OCI-LY7 (cell line): ENCODE measurements around the gene WAS. TPM values are rescaled to one million over a fixed set of nuclear protein-coding genes. Genes with fewer than 3 reads are reported as not detected.

ENCODE experiments used
- BruUV-seq: library from RNA; stranded (reverse); fragments of 400-500 nt; replicated peaks from 2 replicates; lab custom pipeline; 2021; lab: Mats Ljungman, UMichigan
- CTCF ChIA-PET: fragments of 300-600 bp; sonication (Branson Sonifier 250); formaldehyde crosslinking; loops from one replicate; lab custom pipeline; 2022; ENCODE audit warnings: antibody characterized with exemption; ENCODE audit not compliant: unreplicated experiment; lab: Charles Lee
- POLR2A ChIA-PET: fragments of 300-600 bp; sonication (Branson Sonifier 250); formaldehyde crosslinking; loops from one replicate; lab custom pipeline; 2022; ENCODE audit warnings: antibody characterized with exemption; lab: Charles Lee
- DNase-seq: peaks from one replicate; pipeline ENCODE4 v3.0.0-alpha.2; 2015; ENCODE audit warnings: low spot score
- H2AFZ ChIP-seq: fragments of 200-600 bp; sonication (generic), shearing (Covaris generic); 2 replicates; pipeline ENCODE4 v1.6.1; 2014; ENCODE audit warnings: mild to moderate bottlenecking, antibody characterized with exemption, low read length, moderate library complexity
- H3K27ac ChIP-seq: fragments of 200-600 bp; sonication (generic); 2 replicates; pipeline ENCODE4 v1.5.1; 2014; ENCODE audit warnings: mixed run types, low read depth, mild to moderate bottlenecking, moderate library complexity, low read length, inconsistent platforms; ENCODE audit not compliant: poor library complexity, severe bottlenecking
- H3K36me3 ChIP-seq: fragments of 200-600 bp; sonication (generic); 2 replicates; pipeline ENCODE4 v1.6.1; 2014; ENCODE audit warnings: mild to moderate bottlenecking, antibody characterized with exemption, low read length, moderate library complexity, mixed read lengths; ENCODE audit not compliant: insufficient read depth
- H3K4me1 ChIP-seq: fragments of 200-600 bp; sonication (generic); 2 replicates; pipeline ENCODE4 v1.5.1; 2014; ENCODE audit warnings: mild to moderate bottlenecking, low read length; ENCODE audit not compliant: insufficient read depth, poor library complexity, severe bottlenecking
- H3K4me2 ChIP-seq: fragments of 200-600 bp; sonication (generic); 2 replicates; pipeline ENCODE4 v1.6.1; 2014; ENCODE audit warnings: mild to moderate bottlenecking, low read length
- H3K4me3 ChIP-seq: fragments of 200-600 bp; sonication (generic); 2 replicates; pipeline ENCODE4 v1.5.1; 2014; ENCODE audit warnings: mild to moderate bottlenecking, low read depth, low read length; ENCODE audit not compliant: poor library complexity, severe bottlenecking
- H3K79me2 ChIP-seq: fragments of 200-600 bp; sonication (generic); 2 replicates; pipeline ENCODE4 v1.6.1; 2016; ENCODE audit warnings: low read depth, mild to moderate bottlenecking, low read length, moderate library complexity, mixed read lengths; ENCODE audit not compliant: insufficient read depth
- H3K9me2 ChIP-seq: fragments of 200-600 bp; sonication (generic); 2 replicates; pipeline ENCODE4 v1.6.1; 2016; ENCODE audit warnings: mild to moderate bottlenecking, low read length, mixed read lengths; ENCODE audit not compliant: insufficient read depth
- H3K9me3 ChIP-seq: fragments of 200-600 bp; sonication (generic); 2 replicates; pipeline ENCODE4 v1.6.1; 2014; ENCODE audit warnings: mild to moderate bottlenecking, mixed run types, low read length, mixed read lengths
- H4K20me1 ChIP-seq: fragments of 200-600 bp; sonication (generic); 2 replicates; pipeline ENCODE4 v1.6.1; 2014; ENCODE audit warnings: mild to moderate bottlenecking, antibody characterized with exemption, low read length, moderate library complexity, mixed read lengths; ENCODE audit not compliant: insufficient read depth
- CTCF ChIP-seq: fragments of 200-600 bp; sonication (generic); conservative IDR thresholded peaks from 2 replicates; pipeline ENCODE4 v1.5.1; 2014; ENCODE audit warnings: mild to moderate bottlenecking, antibody characterized with exemption, low read length, moderate library complexity, mixed read lengths
- EZH2phosphoT487 ChIP-seq: fragments of 200-600 bp; sonication (generic); IDR thresholded peaks from 2 replicates; pipeline ENCODE4 v1.6.1; 2018; ENCODE audit warnings: low read depth, borderline replicate concordance, mild to moderate bottlenecking, mixed run types, antibody characterized with exemption, low read length, moderate library complexity, mixed read lengths
- intact Hi-C: fragments of 100-400 bp; cut with micrococcal nuclease; formaldehyde crosslinking; loops from one replicate; pipeline ENCODE4 v1.10.0; 2022; ENCODE audit not compliant: unreplicated experiment
- total RNA-seq, 2 experiments: library from RNA; depleted of rRNA in 1 of 2; stranded (reverse); fragments of >200 nt in 1 of 2; shearing (Covaris generic) in 1 of 2; gene quantifications; 2 replicates each; pipeline ENCODE4 v1.2.3, GENCODE V29; 2014 to 2022

WAS gene
- total RNA-seq, 2 experiments from 2014 or later, result 43.9 to 87.0 TPM

GRCh38 chrX:48702032-48702431 lies 18.4 kb downstream of the WAS start:
- Histone ChIP-seq H3K27ac (no peak overlapping the region), H3K9me3 (no peaks in the 10 kb centered on the region), H3K36me3 (peaks cover 83% of the 10 kb centered on the region), H3K4me3 (no peak overlapping the region), H3K4me2 (no peak overlapping the region), H3K79me2 (peaks cover 37% of the 10 kb centered on the region), H3K4me1 (peaks cover 13% of the 10 kb centered on the region), H4K20me1 (no peaks in the 10 kb centered on the region), H2AFZ (no peak overlapping the region), H3K9me2 (no peaks in the 10 kb centered on the region)
- POLR2A ChIA-PET, result no interaction called here
- no peak for DNase-seq
- no TSS peak for BruUV-seq
- TF ChIP-seq CTCF, result no peak
- TF ChIP-seq EZH2phosphoT487, result no peak
- CTCF ChIA-PET, result no interaction called here
- intact Hi-C loops, result no loop called here

- Histone ChIP-seq H3K9me2 (no peaks in the 10 kb centered on the region), H3K4me3 (no peak overlapping the region), H2AFZ (no peak overlapping the region), H3K27ac (no peak overlapping the region), H3K79me2 (peaks cover 30% of the 10 kb centered on the region), H4K20me1 (no peaks in the 10 kb centered on the region), H3K36me3 (peaks cover 89% of the 10 kb centered on the region), H3K4me2 (no peak overlapping the region), H3K4me1 (peaks cover 11% of the 10 kb centered on the region), H3K9me3 (no peaks in the 10 kb centered on the region)
- POLR2A ChIA-PET, result no interaction called here
- DNase-seq, result no peak
- intact Hi-C loops, result no loop called here
- TF ChIP-seq EZH2phosphoT487 (no peak), CTCF (no peak)
- CTCF ChIA-PET, result no interaction called here
- no TSS peak for BruUV-seq
These were observed 19.1 kb downstream of the WAS start for GRCh38 chrX:48702716-48703115.

- TF ChIP-seq EZH2phosphoT487 (no peak), CTCF (no peak)
- Histone ChIP-seq H3K4me2 (no peak overlapping the region), H3K79me2 (peaks cover 25% of the 10 kb centered on the region), H3K36me3 (peaks cover 94% of the 10 kb centered on the region), H3K9me3 (no peaks in the 10 kb centered on the region), H3K27ac (no peak overlapping the region), H3K4me3 (no peak overlapping the region), H3K4me1 (peaks cover 8% of the 10 kb centered on the region), H2AFZ (no peak overlapping the region), H4K20me1 (no peaks in the 10 kb centered on the region), H3K9me2 (no peaks in the 10 kb centered on the region)
- no peak for DNase-seq
- BruUV-seq, result no TSS peak
- ChIA-PET POLR2A (no interaction called here), CTCF (interaction anchor here (0.6 kb wide), 1 partner anchor 17 kb away, joined by 5 read pairs; no protein-coding TSS in a partner anchor)
- intact Hi-C loops, result no loop called here
These were observed 19.6 kb downstream of the WAS start for GRCh38 chrX:48703228-48703627.
